ENCODE data around the gene ARFIP1.
"Not testable (repeated sequence)": the region's sequence is repeated elsewhere in the genome, so short reads cannot be mapped to it uniquely, and the experiment has no call there.

The ARFIP1 gene

GRCh38 chr4:152843481-152844090 is 63.8 kb downstream of the ARFIP1 start:
- no peak for TF ChIP-seq POLR2A (IDR thresholded peaks at IDR 0.05; ENCODE audit: low read depth, low read length)
- FAIRE-seq (no peak), DNase-seq (ENCODE audit: insufficient read length, low spot score) (no peak)

GRCh38 chr4:152847376-152847775 is 67.6 kb downstream of the ARFIP1 start:
- no peak for TF ChIP-seq POLR2A (IDR thresholded peaks at IDR 0.05; ENCODE audit: low read depth, low read length)
- DNase-seq (ENCODE audit: insufficient read length, low spot score) (no peak), FAIRE-seq (no peak)

- TF ChIP-seq POLR2A (IDR thresholded peaks at IDR 0.05; ENCODE audit: low read depth, low read length), result no peak
- FAIRE-seq (no peak), DNase-seq (ENCODE audit: insufficient read length, low spot score) (no peak)
Measured at GRCh38 chr4:152848508-152848907, 68.8 kb downstream of the ARFIP1 start.

- no peak for TF ChIP-seq POLR2A (IDR thresholded peaks at IDR 0.05; ENCODE audit: low read depth, low read length)
- FAIRE-seq (no peak), DNase-seq (ENCODE audit: insufficient read length, low spot score) (no peak)
Measured at GRCh38 chr4:152849350-152849749, 69.6 kb downstream of the ARFIP1 start.

- FAIRE-seq (no peak), DNase-seq (ENCODE audit: insufficient read length, low spot score) (no peak)
- TF ChIP-seq POLR2A (IDR thresholded peaks at IDR 0.05; ENCODE audit: low read depth, low read length), result no peak
Measured at GRCh38 chr4:152850377-152850776, 70.6 kb downstream of the ARFIP1 start.

- FAIRE-seq (no peak), DNase-seq (ENCODE audit: insufficient read length, low spot score) (no peak)
- no peak for TF ChIP-seq POLR2A (IDR thresholded peaks at IDR 0.05; ENCODE audit: low read depth, low read length)
Measured at GRCh38 chr4:152851226-152851625, 71.5 kb downstream of the ARFIP1 start.

GRCh38 chr4:152853293-152853692 is 73.5 kb downstream of the ARFIP1 start:
- no peak for TF ChIP-seq POLR2A (IDR thresholded peaks at IDR 0.05; ENCODE audit: low read depth, low read length)
- FAIRE-seq, result no peak
- no peak for DNase-seq (ENCODE audit: insufficient read length, low spot score)

GRCh38 chr4:152854016-152854415 is 74.3 kb downstream of the ARFIP1 start:
- FAIRE-seq; DNase-seq (ENCODE audit: insufficient read length, low spot score): not testable (repeated sequence)

- DNase-seq (ENCODE audit: insufficient read length, low spot score), result no peak
Measured at GRCh38 chr4:152856960-152857359, 77.2 kb downstream of the ARFIP1 start.

GRCh38 chr4:152858934-152859333 is 79.2 kb downstream of the ARFIP1 start:
- TF ChIP-seq POLR2A (IDR thresholded peaks at IDR 0.05; ENCODE audit: low read depth, low read length), result no peak
- FAIRE-seq, result no peak

More at GRCh38 chr4:152856960-152857359, 77.2 kb downstream of the ARFIP1 start:
- FAIRE-seq, result no peak
- TF ChIP-seq POLR2A (IDR thresholded peaks at IDR 0.05; ENCODE audit: low read depth, low read length), result no peak

GRCh38 chr4:152860046-152860445 is 80.3 kb downstream of the ARFIP1 start:
- DNase-seq (ENCODE audit: insufficient read length, low spot score), result no peak
- FAIRE-seq, result no peak
- TF ChIP-seq POLR2A (IDR thresholded peaks at IDR 0.05; ENCODE audit: low read depth, low read length), result no peak

More at GRCh38 chr4:152858934-152859333, 79.2 kb downstream of the ARFIP1 start:
- DNase-seq (ENCODE audit: insufficient read length, low spot score), result no peak

GRCh38 chr4:152862608-152863007 is 82.9 kb downstream of the ARFIP1 start:
- no peak for FAIRE-seq
- DNase-seq (ENCODE audit: insufficient read length, low spot score), result no peak
- TF ChIP-seq POLR2A (IDR thresholded peaks at IDR 0.05; ENCODE audit: low read depth, low read length), result no peak

GRCh38 chr4:152864361-152864760 is 84.6 kb downstream of the ARFIP1 start:
- DNase-seq (ENCODE audit: insufficient read length, low spot score) (no peak), FAIRE-seq (no peak)
- no peak for TF ChIP-seq POLR2A (IDR thresholded peaks at IDR 0.05; ENCODE audit: low read depth, low read length)

- FAIRE-seq; DNase-seq (ENCODE audit: insufficient read length, low spot score): not testable (repeated sequence)
Measured at GRCh38 chr4:152866432-152866993, 86.8 kb downstream of the ARFIP1 start.

GRCh38 chr4:152870606-152871005 is 90.9 kb downstream of the ARFIP1 start:
- TF ChIP-seq POLR2A (IDR thresholded peaks at IDR 0.05; ENCODE audit: low read depth, low read length), result no peak
- FAIRE-seq, result no peak
- no peak for DNase-seq (ENCODE audit: insufficient read length, low spot score)
